PC-9 (cell line): ENCODE data around the gene MARCHF6.

Source experiments
- EZH2 ChIP-seq: fragments of 200-600 bp; sonication (generic); IDR thresholded peaks from 2 replicates; pipeline ENCODE4 v1.8.0; 2017; ENCODE audit warnings: antibody characterized with exemption, low read depth
- TF ChIP-seq, protein P1 (sequence below): fragments of 200-600 bp; sonication (generic); conservative IDR thresholded peaks from 2 replicates; pipeline ENCODE4 v1.6.1; 2017; ENCODE audit warnings: mixed run types, antibody characterized with exemption, mild to moderate bottlenecking, moderate library complexity

DNA sequence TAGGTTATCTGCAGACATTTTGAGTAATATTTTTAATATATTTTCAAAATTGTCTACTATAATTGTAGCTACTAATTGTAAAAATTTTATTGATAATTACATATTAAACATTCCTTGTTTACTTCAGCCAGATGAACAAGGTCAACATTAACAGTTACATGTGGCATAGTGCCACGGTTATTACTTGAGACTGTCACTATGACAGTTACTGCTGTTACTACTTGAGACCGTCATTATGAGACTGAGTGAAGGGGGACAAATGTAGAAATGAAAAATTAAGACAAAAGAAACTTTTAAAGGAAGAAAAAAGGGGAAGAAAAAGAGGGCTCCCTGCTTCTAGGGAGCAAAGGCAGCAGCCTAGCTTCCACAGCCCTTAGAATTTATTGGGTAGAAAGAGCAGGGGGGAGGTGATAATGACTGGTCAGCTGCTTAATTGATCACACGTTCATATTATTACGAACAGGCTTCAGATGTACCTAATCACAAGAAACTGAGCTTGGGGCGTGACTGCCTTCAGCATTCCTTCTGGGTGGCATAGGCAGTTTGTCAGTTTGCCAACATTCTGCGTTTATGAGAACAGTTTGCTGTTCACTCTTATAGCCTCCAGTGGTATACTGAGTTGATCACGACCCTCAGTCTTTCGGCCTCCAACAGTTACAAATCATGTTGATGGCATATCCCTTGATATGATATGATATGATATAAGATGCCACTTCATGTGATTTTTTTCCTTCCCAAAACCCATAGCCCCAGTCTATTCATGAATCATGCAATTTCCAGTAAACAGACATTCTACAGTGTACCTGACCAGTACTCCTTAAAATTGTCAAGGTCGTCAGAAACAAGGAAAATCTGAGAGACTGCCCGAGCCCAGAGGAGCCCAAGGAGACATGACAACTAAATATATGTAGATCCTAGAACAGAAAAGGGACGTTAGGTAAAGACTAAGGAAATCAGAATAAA, 13.1 kb downstream of the MARCHF6 start:
- TF ChIP-seq, protein P1, sequence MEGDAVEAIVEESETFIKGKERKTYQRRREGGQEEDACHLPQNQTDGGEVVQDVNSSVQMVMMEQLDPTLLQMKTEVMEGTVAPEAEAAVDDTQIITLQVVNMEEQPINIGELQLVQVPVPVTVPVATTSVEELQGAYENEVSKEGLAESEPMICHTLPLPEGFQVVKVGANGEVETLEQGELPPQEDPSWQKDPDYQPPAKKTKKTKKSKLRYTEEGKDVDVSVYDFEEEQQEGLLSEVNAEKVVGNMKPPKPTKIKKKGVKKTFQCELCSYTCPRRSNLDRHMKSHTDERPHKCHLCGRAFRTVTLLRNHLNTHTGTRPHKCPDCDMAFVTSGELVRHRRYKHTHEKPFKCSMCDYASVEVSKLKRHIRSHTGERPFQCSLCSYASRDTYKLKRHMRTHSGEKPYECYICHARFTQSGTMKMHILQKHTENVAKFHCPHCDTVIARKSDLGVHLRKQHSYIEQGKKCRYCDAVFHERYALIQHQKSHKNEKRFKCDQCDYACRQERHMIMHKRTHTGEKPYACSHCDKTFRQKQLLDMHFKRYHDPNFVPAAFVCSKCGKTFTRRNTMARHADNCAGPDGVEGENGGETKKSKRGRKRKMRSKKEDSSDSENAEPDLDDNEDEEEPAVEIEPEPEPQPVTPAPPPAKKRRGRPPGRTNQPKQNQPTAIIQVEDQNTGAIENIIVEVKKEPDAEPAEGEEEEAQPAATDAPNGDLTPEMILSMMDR = no peak
- TF ChIP-seq EZH2 = no peak
